OCI-LY7 (cell line): Measurements from ENCODE around the gene BCL2L13.

Experiments used
- EZH2phosphoT487 ChIP-seq: fragments of 200-600 bp; sonication (generic); IDR thresholded peaks from 2 replicates; pipeline ENCODE4 v1.6.1; 2018; ENCODE audit warnings: low read depth, borderline replicate concordance, mild to moderate bottlenecking, mixed run types, antibody characterized with exemption, low read length, moderate library complexity, mixed read lengths
- TF ChIP-seq, protein P1 (sequence below): fragments of 200-600 bp; sonication (generic); conservative IDR thresholded peaks from 2 replicates; pipeline ENCODE4 v1.5.1; 2014; ENCODE audit warnings: mild to moderate bottlenecking, antibody characterized with exemption, low read length, moderate library complexity, mixed read lengths

DNA sequence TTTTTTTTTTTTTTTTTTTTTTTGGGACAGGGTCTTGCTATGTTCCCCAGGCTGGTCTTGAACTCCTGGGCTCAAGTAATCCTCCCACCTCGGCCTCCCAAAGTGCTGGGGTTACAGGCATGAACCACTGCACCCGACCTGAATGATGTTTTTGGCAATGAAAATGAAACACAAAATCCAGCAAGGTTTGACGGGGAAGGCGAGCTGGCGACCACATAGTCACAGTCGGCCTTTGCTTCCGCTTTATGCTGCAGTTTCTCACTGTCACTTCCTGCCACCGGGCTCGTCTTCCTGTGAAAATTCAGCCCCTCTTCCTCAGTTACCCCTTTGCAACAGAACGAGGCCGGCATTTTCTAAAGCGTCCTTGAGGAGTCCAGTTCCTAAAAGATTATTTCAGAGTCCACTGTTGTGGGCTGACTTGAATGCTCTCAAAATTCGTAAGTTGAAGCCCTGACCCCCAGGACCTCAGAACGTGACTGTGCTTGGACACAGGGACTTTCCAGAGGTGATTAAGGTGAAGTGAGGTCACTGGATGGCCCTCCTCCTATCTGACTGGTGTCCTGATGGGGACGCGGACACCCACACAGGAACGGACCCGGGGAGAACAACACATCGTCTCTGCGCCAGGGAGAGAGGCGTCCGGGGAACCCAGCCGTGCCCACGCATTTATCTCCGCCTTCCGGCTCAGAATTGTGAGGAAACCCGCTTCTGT is 138.6 kb downstream of the BCL2L13 start:
- TF ChIP-seq, protein P1, sequence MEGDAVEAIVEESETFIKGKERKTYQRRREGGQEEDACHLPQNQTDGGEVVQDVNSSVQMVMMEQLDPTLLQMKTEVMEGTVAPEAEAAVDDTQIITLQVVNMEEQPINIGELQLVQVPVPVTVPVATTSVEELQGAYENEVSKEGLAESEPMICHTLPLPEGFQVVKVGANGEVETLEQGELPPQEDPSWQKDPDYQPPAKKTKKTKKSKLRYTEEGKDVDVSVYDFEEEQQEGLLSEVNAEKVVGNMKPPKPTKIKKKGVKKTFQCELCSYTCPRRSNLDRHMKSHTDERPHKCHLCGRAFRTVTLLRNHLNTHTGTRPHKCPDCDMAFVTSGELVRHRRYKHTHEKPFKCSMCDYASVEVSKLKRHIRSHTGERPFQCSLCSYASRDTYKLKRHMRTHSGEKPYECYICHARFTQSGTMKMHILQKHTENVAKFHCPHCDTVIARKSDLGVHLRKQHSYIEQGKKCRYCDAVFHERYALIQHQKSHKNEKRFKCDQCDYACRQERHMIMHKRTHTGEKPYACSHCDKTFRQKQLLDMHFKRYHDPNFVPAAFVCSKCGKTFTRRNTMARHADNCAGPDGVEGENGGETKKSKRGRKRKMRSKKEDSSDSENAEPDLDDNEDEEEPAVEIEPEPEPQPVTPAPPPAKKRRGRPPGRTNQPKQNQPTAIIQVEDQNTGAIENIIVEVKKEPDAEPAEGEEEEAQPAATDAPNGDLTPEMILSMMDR = no peak
- TF ChIP-seq EZH2phosphoT487 = no peak
